Urothelium cell line (cell line): ENCODE measurements around the gene IFNL1.
A peak's percentile ranks its signal among the peaks of the same experiment; 100 is the strongest.
"Not testable (repeated sequence)": the region's sequence is repeated elsewhere in the genome, so short reads cannot be mapped to it uniquely, and the experiment has no call there.

ENCODE experiments used
- DNase-seq: peaks from one replicate; pipeline ENCODE4 v3.0.0; 2011; ENCODE audit warnings: low spot score, mixed read lengths
- FAIRE-seq: peaks from 2 replicates; lab custom pipeline; 2011; peaks lifted over from hg19 to GRCh38; lab: Jason Lieb, UNC

The IFNL1 gene

DNA sequence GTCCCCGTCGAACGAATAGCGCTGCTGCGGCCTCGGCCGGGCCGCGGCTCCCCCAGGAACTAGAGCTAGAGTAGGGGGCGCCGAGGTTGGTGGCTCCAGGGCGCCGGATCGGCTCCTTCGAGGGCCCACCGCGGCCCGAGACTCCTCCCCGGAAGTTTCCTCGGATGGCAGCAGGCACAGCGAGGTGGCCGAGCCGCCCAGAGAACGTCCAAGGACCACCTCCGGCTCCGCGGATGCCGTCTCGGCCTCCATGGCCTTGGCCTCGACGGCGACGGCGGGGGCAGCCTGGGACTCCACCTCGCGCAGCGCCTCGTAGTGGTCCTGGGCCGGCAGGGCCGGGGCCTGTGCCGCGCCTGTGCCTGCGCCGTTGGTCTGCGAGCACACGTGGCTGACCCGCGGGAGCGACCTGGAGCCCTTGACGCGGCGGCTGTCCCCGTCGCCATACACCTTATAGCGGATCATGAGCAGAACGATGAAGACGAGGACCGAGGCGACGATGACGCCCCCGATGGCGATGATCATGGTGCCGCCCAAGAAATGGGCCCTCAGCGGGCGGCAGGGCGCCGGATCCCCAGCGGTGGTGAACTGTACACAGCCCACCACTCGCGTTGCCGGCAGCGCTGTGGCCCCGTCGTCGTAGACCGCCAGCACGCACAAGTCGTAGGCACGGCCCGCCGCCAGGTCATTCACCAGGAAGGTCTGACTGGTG is 11.8 kb downstream of the IFNL1 start:
- DNase-seq (no peak), FAIRE-seq (no peak)

DNA sequence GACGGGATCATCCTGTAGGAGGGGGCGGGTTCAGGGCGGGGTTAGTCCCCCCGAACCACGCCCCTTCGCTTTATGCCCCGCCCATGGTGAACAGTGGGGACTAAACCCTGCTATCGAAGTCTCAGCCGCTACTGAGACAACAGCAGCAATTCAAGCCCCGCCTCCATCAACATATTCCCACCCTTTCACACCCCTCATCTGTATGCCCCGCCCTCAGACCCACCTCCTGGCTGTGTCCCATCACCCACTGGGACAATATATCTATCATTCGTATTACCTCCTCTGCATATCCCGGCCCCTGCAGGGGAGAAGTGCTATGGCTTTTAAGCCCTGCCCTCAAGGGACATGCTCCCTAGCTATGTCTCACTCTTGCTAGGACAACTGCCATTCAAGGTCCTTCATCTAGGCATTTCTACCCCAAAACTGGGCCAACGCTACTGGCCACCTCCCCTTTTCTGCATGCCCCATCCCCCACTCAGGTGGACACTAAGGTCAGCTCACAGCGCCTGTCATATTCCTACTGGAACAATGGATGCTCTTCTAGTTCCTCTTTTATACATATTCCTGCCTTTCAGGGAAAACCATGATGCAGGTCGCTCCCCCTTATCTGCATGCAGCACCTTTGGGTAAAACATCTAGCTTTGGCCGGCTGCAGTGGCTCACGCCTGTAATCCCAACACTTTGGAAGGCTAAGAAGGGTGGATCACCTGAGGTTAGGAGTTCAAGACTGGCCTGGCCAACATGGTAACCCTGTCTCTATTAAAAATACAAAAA is 12.5 kb downstream of the IFNL1 start:
- FAIRE-seq (no peak), DNase-seq (no peak)

DNA sequence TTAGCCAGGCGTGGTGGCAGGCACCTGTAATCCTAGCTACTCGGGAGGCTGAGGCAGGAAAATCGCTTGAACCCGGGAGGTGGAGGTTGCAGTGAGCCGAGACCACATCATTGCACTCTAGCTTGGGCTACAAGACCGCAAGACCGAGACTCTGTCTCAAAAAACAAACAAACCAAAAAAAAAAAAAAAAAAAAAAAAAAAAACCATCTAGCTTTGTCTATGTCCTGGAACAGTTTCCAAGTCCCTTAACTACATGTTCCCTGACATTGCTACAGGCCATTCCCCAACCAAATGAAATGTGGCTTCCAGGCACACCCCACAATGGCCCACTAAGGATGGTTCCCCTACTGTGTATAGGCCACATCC is 13.1 kb downstream of the IFNL1 start:
- not testable (repeated sequence) for DNase-seq, FAIRE-seq

DNA sequence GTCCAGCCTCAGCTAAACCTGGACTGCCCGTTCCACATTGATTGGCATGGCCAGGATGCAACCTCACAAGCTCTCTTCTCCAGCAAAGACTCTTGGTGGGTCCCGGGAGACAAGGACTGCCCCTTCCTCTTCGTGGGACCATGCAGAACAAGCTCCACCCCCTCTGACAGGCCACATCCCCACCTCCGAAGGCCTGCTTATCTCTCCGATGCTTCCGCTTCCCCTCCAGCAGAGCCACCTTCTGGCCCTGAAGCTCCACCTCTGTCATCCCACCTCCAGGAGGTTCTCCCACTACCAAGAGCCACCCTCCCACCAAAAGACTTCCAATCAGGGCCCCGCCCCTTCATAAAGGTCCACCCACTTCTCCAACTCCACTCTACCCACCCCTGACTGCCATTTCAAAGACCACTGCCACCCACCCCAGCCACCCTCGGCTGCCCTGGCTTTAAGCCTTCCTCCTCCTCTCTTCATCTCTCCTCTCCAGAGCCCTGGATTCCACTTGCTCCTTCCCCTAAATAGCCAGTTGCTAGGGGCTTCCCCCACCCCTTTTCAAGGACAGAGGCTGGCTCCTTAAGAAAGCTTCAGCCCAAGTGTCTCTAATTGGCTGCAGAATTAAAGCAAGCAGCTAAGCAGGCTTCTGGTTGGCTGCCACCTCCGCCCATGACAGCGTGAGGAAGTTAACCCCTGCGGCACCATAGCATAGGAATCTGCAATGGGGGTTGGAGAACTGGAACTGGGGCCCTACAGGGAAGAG is 14.5 kb downstream of the IFNL1 start:
- DNase-seq (no peak), FAIRE-seq (no peak)

DNA sequence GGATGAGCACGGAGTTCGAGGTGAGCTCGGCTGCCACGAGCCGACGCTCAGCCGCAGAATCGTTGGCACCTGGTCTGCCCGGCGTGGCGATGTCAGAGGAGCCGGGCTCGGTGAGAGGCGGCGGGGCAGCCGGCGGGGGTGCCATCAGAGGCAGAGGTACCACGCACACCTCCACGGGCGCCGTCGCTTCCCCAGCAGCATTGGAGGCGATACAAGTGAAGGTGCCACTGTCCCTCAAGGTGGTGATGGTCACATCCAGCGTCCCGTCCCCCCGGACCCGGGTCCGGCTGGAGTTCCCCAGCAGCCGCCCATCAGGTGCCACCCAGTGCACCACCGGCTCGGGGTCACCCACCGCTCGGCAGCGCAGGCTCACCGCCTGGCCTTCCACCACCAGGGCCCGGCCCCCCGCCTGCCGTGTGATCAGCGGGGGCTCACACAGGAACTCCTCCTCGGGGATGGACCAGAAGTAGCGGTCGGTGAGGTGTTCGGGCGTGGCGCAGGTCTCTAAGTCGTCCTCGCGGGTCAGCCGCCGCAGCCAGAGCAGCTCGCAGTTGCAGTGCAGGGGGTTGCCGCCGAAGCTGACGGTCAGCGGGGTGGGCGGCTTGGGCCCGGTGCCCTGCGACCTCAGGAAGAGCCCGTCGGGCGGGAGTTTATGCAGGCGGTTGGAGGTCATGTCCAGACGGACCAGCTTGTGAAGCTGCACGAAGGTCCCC is 18.0 kb downstream of the IFNL1 start:
- DNase-seq (no peak), FAIRE-seq (no peak)

DNA sequence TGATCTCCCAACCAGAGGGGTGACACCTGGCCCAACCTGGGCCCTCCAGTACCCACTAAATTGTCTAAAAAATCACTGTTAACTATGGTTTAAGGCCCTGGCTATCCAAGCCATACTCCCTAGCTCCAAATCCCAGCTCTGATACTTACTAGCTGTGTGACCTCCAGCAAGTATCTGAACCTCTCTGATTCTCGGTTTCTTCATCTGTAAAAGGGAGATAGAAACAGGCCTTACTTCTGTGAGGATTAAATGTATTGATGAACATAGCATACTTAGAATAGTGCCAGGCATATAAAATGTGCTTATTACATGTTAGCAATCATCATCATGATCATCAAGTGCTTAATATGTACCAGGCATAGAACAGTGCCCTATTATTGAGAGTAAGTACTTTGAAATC is 19.7 kb downstream of the IFNL1 start:
- no peak for FAIRE-seq
- DNase-seq, result no peak

DNA sequence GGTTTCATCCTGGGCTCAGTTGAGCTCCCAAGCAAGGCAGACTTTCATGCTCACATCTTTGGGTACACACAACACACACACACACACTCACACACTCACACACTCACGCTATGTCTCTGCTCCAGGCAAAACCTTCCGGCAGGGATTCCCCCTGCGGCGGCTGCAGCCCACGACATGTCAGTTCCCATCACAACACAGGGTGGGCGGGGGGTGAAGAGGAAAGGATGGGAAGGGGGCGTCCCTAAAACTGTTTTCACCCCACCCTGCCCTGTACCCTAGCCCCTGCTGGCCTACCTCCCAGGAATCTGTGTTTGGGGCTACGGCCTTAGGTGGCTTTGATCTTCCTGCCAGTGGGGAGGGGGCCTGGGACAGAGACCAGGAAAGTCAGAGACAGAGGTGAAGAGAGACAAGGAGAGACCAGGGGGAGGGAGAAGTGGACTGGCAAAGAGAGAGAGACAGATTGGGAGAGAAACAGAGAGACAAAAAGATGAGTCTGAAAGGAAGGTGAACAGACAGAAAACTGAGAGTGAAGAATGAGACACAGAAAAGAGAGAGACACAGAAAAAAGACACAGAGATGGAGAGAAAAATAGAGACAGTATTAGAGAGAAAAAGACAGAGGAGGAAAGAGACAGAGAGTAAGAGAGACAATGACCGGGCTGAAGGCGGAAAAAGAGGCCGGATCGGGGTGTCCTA is 20.6 kb downstream of the IFNL1 start:
- FAIRE-seq (peak; percentile 91), DNase-seq (no peak)

DNA sequence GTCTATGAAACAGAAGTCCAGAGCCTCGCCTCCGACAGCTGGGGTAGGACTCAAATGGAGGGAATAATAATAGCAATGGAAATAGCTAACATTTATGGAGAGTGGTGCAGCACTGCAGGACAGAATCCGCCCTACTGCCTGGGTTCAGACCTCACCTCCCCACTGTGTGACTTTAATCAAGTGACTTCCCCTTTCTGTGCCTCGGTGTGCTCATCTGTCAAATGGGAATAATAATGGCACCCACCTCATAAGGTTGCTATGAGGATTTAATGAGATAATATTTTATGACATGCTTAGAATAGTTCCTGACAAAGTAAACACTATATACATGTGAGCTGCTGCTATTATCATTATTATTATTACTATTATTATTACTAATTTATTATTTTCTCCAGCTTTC is 21.3 kb downstream of the IFNL1 start:
- no peak for DNase-seq
- FAIRE-seq, result no peak

DNA sequence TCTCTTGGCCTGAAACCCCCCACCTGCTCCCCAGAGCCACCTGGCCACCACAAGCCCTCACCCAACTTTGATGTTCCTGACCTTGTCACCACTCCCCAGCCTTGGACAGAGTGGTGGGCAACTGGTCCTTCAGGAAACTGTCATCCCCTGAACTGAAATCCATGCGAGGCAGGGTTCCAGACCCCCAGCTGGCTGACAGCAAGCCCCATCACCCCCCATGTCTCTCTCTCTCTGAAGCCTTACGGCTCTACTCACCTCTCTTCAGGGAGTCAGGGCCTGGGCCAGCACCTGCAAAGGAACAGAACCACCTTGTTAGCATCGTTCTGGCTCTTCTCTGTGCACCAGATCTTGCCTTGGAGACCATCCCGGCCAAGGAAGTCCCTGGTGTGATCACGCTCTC is 21.9 kb downstream of the IFNL1 start:
- FAIRE-seq, result no peak
- DNase-seq, result no peak

DNA sequence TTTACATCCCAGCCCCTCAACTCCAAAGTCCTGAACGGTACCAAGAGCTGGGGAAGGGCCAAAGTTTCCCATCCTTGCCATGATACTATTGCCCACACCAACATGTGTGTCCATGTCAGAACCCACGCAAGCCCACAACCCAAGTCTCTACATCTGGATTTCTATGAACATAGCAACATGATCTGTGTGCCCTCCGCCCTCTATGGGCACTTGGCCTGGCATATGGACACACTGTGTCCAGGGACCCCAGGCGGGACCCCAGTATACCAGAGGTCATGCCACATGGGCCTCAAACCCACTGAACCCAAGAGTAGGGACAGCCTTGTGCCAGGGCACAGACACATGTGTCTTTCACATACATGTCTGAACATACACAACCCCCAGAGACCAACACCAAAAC is 22.5 kb downstream of the IFNL1 start:
- DNase-seq (no peak), FAIRE-seq (no peak)

DNA sequence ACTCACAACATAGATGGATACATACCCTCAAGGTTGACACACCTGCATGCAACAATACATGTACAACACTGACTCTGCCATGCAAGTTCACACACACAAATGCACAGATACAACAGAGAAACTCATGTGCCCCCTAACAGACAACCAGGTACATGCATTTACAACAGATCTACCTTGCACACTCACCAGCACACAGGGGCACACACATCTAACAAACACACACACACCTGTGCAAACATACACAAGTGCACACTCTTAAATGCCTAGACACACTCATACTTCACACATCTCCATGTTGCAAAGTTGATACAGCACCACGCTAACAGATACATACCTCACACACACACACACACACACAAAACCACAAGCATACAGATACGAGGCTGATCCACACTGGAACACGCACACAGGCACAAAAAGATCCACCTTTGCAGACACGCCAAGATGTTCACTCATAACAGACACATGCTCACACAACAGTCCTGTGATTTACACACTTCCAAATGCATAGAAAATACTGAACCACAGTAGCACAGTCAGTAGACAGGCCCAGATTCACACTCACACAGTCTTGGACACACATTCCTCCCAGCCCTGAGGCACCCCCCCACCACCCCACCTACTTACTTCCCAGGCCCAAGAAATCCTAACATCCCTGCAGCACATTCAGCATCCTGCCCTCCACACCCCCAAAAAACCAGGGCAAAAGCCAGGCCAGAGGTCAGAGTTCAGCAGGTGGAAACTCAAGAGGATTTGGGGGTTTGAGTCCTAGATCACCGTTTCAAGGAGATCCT is 23.1 kb downstream of the IFNL1 start:
- DNase-seq (no peak), FAIRE-seq (peak; percentile 81)

DNA sequence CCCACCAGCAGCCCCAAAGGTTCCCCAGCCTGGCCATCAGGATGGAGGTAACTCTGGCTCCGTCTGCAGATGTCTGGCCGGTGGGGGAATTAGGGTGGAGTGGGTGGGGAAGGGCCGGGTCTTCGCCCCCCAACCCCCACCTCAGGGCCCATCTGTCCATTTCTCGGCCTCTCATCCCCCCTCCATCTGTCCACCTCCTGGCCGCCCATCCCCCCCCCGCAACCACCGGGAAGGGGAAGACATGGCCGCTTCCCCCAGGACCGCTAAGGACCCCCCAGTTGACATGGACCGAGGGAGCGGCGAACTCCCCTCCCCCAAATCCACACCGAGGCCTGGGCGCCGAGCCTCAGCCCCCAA is 23.7 kb downstream of the IFNL1 start:
- no peak for DNase-seq
- no peak for FAIRE-seq

DNA sequence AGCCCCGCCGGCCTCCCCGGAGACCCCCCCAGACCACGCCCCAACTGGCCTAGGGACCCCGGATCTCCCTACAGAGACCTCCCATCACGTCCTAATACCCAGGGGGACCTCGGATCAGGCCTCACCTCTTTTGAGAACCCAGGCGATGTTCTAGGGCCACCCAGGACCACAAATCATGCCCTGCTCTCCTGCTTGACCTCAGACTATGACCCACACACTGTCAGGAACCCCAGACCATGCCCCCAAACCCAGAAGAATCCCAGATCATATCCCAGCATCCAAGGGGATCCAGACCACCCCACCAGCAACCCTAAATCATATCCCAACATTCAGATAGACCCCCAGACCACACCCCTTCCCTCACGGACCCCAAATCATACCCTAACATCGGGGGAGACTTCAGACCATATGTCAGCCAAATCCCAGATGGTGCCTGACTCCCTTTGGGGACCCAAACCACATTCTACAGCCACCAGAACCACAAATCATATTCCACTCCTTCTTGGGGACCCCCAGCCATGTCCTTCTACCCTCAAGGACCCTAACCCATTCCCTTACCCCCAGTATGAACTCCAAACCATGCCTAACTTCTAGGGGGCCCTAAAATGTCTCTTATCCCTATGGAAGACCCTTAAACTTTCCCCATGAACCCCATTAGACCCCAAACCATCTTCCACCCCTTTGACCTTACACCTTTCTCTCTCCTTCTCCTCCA is 25.1 kb downstream of the IFNL1 start:
- DNase-seq, result no peak

DNA sequence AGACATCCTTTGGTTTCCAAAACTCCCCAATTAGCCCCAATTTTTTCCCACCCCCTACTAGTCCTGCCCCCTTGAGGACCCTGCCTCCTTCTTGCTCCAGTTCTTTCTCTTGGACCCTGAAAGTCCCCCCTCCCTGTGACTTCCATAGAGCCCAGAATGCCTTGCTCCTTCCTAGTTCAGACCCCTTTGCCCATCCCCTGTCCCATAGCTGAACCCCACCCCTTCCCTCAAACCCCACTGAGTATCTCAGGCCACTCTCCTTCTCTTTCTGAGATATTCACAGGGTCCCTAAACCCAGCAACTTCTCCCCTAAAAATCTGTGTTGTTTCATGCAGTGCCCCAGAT is 25.6 kb downstream of the IFNL1 start:
- DNase-seq (no peak), FAIRE-seq (no peak)

More for the DNA sequence above, 25.1 kb downstream of the IFNL1 start:
- FAIRE-seq, result no peak

DNA sequence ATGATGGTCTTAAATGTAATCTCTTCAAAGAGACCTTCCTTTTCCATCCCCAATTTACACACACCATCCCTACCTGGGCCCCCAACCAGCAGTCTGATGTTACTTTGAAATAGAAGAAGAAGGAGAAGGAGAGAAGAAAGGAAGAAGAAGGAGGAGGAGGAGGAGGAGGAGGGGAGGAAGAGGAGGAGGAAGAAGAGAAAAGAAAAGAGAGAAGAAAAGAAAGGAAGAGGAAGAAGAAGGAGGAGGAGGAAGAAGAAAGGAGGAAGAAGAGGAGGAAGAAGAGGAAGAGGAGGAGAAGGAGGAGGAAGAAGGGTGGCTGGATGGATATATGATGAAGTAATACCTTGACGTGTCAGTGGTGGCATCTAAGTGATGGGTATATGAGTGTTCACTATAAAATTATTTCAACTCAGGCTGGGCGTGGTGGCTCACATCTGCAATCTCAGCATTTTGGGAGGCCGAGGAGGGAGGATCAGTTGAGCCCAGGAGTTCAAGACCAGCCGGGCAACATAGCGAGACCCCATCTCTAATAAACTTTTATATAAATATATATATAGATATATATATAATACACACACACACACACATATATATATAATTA is 28.1 kb downstream of the IFNL1 start:
- FAIRE-seq (no peak), DNase-seq (no peak)

DNA sequence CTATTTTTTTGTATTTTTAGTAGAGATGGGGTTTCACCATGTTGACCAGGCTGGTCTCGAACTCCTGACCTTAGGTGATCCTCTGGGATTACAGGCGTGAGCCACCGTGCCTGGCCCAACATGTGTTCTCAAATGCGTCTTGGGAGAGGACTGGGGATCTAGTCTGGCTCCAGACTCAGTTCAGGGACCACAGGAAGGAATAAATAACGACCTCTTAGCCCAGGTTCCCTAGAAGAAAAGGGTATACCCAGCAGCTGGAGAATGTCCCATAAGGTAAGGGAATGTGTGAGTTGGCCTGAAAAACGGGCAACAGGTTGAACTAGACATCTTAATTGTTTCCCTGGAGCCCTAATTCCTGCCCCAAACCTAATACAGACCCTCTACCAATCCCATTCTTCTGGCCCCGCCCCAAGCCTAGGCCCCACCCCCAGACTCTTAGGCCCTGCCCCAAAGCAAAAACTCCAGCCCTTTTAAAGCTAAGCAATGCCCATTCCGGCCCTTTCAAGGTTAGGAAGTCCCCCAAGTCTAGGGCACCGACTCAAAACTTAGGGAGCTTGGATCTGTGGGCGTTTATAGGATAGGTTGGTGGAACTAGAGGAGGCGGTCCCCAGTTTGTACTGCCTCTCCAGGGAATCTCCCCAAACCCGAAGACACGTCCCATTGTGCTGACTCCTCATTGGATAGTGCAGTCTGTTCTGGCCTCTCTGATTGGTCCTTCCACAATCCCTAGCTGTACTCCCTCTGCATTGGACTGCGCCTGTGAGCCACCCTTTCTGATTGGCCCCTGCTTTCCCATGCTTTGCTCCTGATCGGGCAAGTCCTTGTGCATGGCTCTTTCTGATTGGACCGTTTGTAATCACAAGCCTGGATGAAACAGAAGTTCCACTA is 29.8 kb downstream of the IFNL1 start:
- no peak for DNase-seq
- no peak for FAIRE-seq

DNA sequence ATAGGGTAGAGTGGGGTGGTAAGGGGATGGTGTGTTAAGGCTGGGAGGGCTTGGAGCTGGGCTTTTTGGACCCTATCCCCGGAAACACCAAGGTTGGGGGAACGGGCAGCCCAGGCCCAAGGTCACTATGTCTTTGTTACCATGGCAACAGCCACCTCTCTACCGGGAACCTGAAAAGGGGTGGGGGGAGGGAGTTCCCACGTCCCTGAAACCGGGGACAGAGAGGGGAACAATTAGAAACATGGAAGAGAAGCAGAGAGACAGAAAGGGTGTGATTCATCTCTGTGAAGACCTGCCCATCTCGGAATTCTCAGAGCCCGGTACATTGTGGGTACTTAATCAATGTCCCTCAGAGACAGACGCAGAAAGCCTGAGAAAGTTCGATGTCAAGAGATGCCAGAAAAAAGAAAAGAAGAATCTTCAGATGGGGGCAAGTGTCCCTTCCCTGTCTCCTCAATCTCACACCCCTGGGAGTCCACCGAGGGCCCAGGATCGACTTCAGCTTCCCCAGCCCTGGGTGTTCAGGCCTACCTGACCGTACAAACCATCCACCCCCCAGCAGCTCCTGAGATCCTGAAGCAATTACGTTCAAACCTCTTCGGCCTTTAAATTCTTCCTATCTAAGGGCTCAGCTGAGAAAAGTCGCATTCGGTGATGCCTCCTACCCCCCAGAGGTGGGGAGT is 31.3 kb downstream of the IFNL1 start:
- no peak for FAIRE-seq
- no peak for DNase-seq
